DND-41 (cell line): ENCODE measurements around the gene TESMIN.

Experiments
- ATAC-seq: fragments of 200-7000 bp; cut with Tn5 transposase; 3 replicates; pipeline ENCODE4 v1.9.1; 2021; ENCODE audit warnings: low read depth; ENCODE audit not compliant: insufficient read depth
- DNase-seq: peaks from one replicate; pipeline ENCODE4 v3.0.0-alpha.2; 2020
- H2AFZ ChIP-seq: 2 replicates; pipeline ENCODE4 v1.6.0; 2012; ENCODE audit warnings: low read depth, low read length
- H3K27ac ChIP-seq: 2 replicates; pipeline ENCODE4 v1.5.1; 2012; ENCODE audit warnings: low read length, inconsistent platforms
- H3K27me3 ChIP-seq: fragments of 200-600 bp; sonication (generic); 2 replicates; pipeline ENCODE4 v1.6.0; 2012; ENCODE audit warnings: low read length, mild to moderate bottlenecking, inconsistent platforms; ENCODE audit not compliant: insufficient read depth, poor library complexity
- H3K36me3 ChIP-seq: 2 replicates; pipeline ENCODE4 v1.5.1; 2012; ENCODE audit warnings: low read length, inconsistent platforms; ENCODE audit not compliant: insufficient read depth
- H3K4me1 ChIP-seq: 2 replicates; pipeline ENCODE4 v1.5.1; 2012; ENCODE audit warnings: mild to moderate bottlenecking, low read length; ENCODE audit not compliant: insufficient read depth
- H3K4me2 ChIP-seq: 2 replicates; pipeline ENCODE4 v1.6.0; 2012; ENCODE audit warnings: mild to moderate bottlenecking, moderate library complexity, low read length, inconsistent platforms; ENCODE audit not compliant: insufficient read depth
- H3K4me3 ChIP-seq, 2 experiments: fragments of 200-600 bp in 1 of 2; shearing (Covaris generic) in 1 of 2; 2 replicates each; pipeline ENCODE4 v1.5.1; 2012 to 2016; ENCODE audit warnings: inconsistent platforms in 2 of 2, low read length in 2 of 2, mild to moderate bottlenecking in 2 of 2, low read depth in 1 of 2, moderate library complexity in 1 of 2
- H3K79me2 ChIP-seq: 2 replicates; pipeline ENCODE4 v1.6.0; 2012; ENCODE audit warnings: low read length, inconsistent platforms; ENCODE audit not compliant: insufficient read depth
- H3K9ac ChIP-seq: 2 replicates; pipeline ENCODE4 v1.6.0; 2012; ENCODE audit warnings: low read depth, mild to moderate bottlenecking, inconsistent platforms, low read length, moderate library complexity
- H3K9me3 ChIP-seq: 2 replicates; pipeline ENCODE4 v1.5.1; 2012; ENCODE audit warnings: low read length, moderate library complexity, mild to moderate bottlenecking, inconsistent platforms; ENCODE audit not compliant: insufficient read depth, severe bottlenecking
- H4K20me1 ChIP-seq: 2 replicates; pipeline ENCODE4 v1.6.0; 2012; ENCODE audit warnings: low read length; ENCODE audit not compliant: insufficient read depth
- CTCF ChIP-seq: IDR thresholded peaks from 2 replicates; pipeline ENCODE4 v1.5.1; 2012; ENCODE audit warnings: borderline replicate concordance, low read length, moderate library complexity, mild to moderate bottlenecking; ENCODE audit not compliant: poor library complexity, severe bottlenecking; ENCODE audit errors: extremely low read depth
- EZH2 ChIP-seq: IDR thresholded peaks from 3 replicates; pipeline ENCODE4 v1.6.1; 2012; ENCODE audit warnings: borderline replicate concordance, low read depth, mild to moderate bottlenecking, moderate library complexity, low read length, inconsistent platforms; ENCODE audit not compliant: severe bottlenecking

TESMIN gene

GRCh38 chr11:68735125-68735524, 16.2 kb downstream of the TESMIN start:
- DNase-seq: no peak
- no peaks in the 10 kb centered on the region for H3K79me2 ChIP-seq
- no peaks in the 10 kb centered on the region for H3K9me3 ChIP-seq
- no peak overlapping the region for H3K27ac ChIP-seq
- no peaks in the 10 kb centered on the region for H3K36me3 ChIP-seq
- H3K4me2 ChIP-seq: no peak overlapping the region
- no peak overlapping the region for H3K4me3 ChIP-seq
- peaks cover 6% of the 10 kb centered on the region for H3K27me3 ChIP-seq
- no peaks in the 10 kb centered on the region for H4K20me1 ChIP-seq
- no peaks in the 10 kb centered on the region for H3K4me1 ChIP-seq
- ATAC-seq: no peak
- no peak for TF ChIP-seq CTCF
- TF ChIP-seq EZH2: no peak
- H3K9ac ChIP-seq: no peak overlapping the region
- no peak overlapping the region for H2AFZ ChIP-seq

GRCh38 chr11:68734111-68734510, 17.2 kb downstream of the TESMIN start:
- Histone ChIP-seq H3K36me3 (no peaks in the 10 kb centered on the region), H3K4me2 (no peak overlapping the region), H3K4me3 (no peak overlapping the region), H3K27ac (no peak overlapping the region), H2AFZ (no peak overlapping the region), H3K27me3 (peaks cover 6% of the 10 kb centered on the region), H3K4me1 (no peaks in the 10 kb centered on the region), H3K9ac (no peak overlapping the region), H4K20me1 (no peaks in the 10 kb centered on the region), H3K79me2 (no peaks in the 10 kb centered on the region), H3K9me3 (no peaks in the 10 kb centered on the region)
- ATAC-seq (no peak), DNase-seq (no peak)
- TF ChIP-seq EZH2: no peak
- TF ChIP-seq CTCF: no peak

- no peak overlapping the region for H2AFZ ChIP-seq
- H3K4me2 ChIP-seq: no peak overlapping the region
- no peak overlapping the region for H3K27ac ChIP-seq
- H3K9me3 ChIP-seq: no peaks in the 10 kb centered on the region
- no peaks in the 10 kb centered on the region for H4K20me1 ChIP-seq
- peaks cover 19% of the 10 kb centered on the region for H3K27me3 ChIP-seq
- H3K4me3 ChIP-seq: no peak overlapping the region
- no peak for DNase-seq
- H3K36me3 ChIP-seq: no peaks in the 10 kb centered on the region
- TF ChIP-seq EZH2: no peak
- no peak for TF ChIP-seq CTCF
- H3K79me2 ChIP-seq: no peaks in the 10 kb centered on the region
- no peaks in the 10 kb centered on the region for H3K4me1 ChIP-seq
- ATAC-seq: no peak
- H3K9ac ChIP-seq: no peak overlapping the region
Observed at GRCh38 chr11:68727783-68728182, 23.5 kb downstream of the TESMIN start.

- H3K27me3 ChIP-seq: peaks cover 15% of the 10 kb centered on the region
Observed at GRCh38 chr11:68724293-68724692, 27.0 kb downstream of the TESMIN start.

More at GRCh38 chr11:68724293-68724692, 27.0 kb downstream of the TESMIN start:
- no peaks in the 10 kb centered on the region for H4K20me1 ChIP-seq
- H3K4me1 ChIP-seq: no peaks in the 10 kb centered on the region
- no peaks in the 10 kb centered on the region for H3K36me3 ChIP-seq
- TF ChIP-seq EZH2 (no peak), CTCF (no peak)
- no peak overlapping the region for H3K4me3 ChIP-seq
- H3K4me2 ChIP-seq: no peak overlapping the region
- no peaks in the 10 kb centered on the region for H3K79me2 ChIP-seq
- H2AFZ ChIP-seq: no peak overlapping the region
- H3K27ac ChIP-seq: no peak overlapping the region
- no peak overlapping the region for H3K9ac ChIP-seq
- no peak for ATAC-seq
- no peak for DNase-seq
- peaks cover 3% of the 10 kb centered on the region for H3K9me3 ChIP-seq
